AG10803 (cell line): Measurements from ENCODE around the gene TAOK1.

Source experiments
- DNase-seq: peaks from one replicate; pipeline ENCODE4 v3.0.0; 2010; ENCODE audit warnings: low read depth
- H3K4me3 ChIP-seq: 2 replicates; pipeline ENCODE4 v1.5.1; 2011; ENCODE audit warnings: mild to moderate bottlenecking, low read length, control low read depth
- CTCF ChIP-seq: conservative IDR thresholded peaks from 2 replicates; pipeline ENCODE4 v1.5.1; 2011; ENCODE audit warnings: mild to moderate bottlenecking, low read length, control low read depth, inconsistent platforms

TAOK1 gene

DNA sequence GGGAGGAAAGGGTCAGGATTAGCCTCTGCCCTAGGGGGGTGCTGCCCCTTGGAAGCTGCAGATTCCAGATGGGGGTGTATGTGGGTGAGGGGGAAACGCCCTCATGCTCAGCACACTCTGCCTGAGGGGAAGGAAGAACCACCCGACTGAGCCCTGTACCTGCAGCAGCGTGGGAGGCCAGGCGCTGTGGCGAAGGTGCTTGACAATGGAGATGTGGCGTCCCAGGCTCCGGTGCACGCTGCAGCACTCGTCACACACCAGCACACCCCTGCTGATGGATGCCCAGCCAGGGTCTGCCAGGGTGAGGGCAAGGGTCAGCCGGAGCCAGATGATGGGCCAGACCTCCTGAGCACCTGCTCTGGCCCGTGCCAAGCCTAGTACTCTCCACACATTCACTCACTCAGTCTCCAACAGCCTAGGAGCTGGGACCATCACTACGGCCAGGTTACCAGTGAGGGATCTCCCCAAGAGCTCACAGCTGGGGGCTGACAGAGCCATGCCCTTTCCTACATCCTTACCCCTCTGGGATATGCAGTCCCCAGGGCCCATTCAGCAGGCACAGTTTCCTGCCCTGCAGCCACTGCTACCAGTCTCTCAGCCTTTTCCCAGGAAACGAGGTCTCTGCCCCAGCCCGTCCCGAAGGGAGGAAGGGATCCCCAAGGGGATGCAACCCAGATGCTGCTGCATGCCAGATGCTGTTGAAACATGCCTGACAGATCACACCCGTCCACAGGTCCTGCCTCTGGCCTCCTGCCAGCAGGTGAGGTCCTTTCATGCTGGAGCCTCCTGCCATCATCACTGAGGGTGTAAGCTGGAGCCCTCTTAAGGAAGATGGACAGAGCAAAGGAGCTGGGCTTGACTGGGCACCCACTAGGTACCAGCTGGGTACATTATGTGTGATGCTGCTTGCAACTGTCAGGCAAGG lies 193.4 kb downstream of the TAOK1 start:
- no peak overlapping the region for H3K4me3 ChIP-seq
- no peak for DNase-seq
- TF ChIP-seq CTCF: no peak

GRCh38 chr17:29584452-29585079 lies 194.4 kb downstream of the TAOK1 start:
- DNase-seq: no peak
- no peak for TF ChIP-seq CTCF
- no peak overlapping the region for H3K4me3 ChIP-seq

- no peak for DNase-seq
- peak; percentile 22; the same call in 1 of the 2 replicates for TF ChIP-seq CTCF
- H3K4me3 ChIP-seq: no peak overlapping the region
These were observed 195.1 kb downstream of the TAOK1 start for GRCh38 chr17:29585080-29585751.

- no peak for DNase-seq
- TF ChIP-seq CTCF: no peak
- peak overlapping the region; percentile 83 for H3K4me3 ChIP-seq
These were observed 196.7 kb downstream of the TAOK1 start for GRCh38 chr17:29586676-29587469.

DNA sequence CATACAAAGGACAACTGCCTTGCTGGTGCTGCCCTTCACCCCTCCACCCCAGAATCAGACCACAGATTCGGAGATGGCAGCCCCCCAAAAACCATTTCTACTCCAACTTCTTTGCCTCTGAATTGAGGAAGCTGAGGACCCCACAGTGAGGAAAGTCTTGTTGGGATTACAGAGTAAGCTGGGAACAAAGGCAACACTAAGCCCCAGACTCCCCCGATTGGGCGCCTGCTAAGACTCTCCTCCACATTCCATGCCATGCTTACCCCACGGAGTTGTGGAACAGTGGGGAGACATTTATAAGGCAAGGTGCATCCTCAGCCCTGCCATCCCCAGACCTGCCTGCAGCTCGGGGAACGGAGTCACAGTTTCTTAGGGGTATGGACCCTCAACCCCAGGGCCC lies 197.4 kb downstream of the TAOK1 start:
- H3K4me3 ChIP-seq: peak overlapping the region; percentile 83
- no peak for TF ChIP-seq CTCF
- no peak for DNase-seq

DNA sequence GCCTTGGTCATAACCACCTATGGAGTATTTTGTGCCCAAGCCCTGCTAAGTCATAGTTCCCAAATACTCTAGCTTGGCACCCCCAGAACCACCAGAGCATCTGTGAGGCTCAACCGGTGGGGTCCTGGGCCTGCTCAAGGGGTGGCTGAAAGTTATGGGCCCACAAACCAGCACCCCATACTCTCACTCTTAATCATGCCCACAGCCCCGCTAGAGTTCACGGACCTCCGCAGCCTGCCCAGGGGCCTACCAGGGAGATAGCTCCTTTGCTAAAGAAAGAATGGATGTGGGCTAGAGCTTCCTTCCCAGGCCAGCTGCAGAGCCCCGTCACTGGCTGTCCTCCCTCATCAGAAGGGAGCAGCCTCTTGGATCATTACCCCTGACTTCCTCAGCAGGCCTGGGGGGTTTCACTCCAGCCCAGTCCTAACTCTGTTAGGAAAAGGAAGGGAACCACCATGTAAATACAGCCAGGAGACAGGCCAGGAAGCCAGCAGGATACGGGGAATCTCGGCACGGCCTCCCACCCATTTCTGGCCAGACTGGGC lies 197.9 kb downstream of the TAOK1 start:
- H3K4me3 ChIP-seq: peak overlapping the region; percentile 83
- TF ChIP-seq CTCF: no peak
- no peak for DNase-seq
